Amniotic epithelial cell (primary cell): ENCODE measurements around the gene RHOU.

Experiments
- DNase-seq: peaks from one replicate; pipeline ENCODE4 v3.0.0-alpha.2; 2010; ENCODE audit warnings: low read depth

RHOU gene

DNA sequence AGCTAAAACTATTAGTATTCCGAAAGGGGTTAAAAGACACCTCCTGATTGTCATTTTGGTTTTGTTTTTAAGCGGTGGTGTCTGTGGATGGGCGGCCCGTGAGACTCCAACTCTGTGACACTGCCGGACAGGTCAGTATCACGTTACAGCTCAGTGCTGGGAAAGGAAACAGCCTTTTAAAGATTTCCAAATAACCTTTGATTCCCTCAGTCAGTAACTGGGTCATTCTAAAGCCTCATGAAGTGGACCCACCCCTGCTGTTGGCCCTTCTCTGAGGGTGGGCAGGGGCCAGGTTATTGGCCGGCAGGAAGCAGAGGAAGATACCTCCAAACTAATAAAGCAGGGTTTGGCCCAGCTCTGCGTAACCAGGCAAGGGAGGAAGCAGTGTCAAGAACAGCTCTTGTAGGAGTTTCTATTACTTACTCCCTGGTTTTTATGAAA lies 2.3 kb downstream of the RHOU start:
- DNase-seq, result no peak

GRCh38 chr1:228739826-228740225 lies 4.5 kb downstream of the RHOU start:
- DNase-seq, result no peak

- peak; percentile 23 for DNase-seq
Observed at GRCh38 chr1:228740543-228741317, 5.5 kb downstream of the RHOU start.

- no peak for DNase-seq
Observed at GRCh38 chr1:228742281-228742860, 7.1 kb downstream of the RHOU start.

- DNase-seq, result no peak
Observed at GRCh38 chr1:228743405-228743804, 8.1 kb downstream of the RHOU start.

GRCh38 chr1:228744356-228744755 lies 9.1 kb downstream of the RHOU start:
- DNase-seq, result no peak

DNA sequence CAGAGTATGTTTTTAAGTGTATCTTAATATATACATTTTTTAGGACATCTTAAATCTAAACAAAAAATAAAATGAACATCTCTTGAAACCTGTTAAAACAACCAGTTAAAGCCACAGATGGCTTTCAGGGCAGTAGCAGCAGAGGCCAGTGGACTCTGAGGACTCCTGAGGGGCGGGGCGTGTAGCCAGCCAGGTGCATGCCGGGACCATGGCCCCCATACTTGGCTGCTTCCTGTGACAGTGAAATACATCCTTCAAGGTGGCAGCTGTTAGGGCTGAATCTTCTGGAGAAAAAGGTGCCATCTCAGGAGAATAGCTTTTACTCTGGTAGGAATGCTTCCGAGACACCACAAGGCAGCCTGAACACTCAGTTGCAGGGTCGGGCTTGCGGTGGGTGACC lies 9.6 kb downstream of the RHOU start:
- DNase-seq, result no peak

DNA sequence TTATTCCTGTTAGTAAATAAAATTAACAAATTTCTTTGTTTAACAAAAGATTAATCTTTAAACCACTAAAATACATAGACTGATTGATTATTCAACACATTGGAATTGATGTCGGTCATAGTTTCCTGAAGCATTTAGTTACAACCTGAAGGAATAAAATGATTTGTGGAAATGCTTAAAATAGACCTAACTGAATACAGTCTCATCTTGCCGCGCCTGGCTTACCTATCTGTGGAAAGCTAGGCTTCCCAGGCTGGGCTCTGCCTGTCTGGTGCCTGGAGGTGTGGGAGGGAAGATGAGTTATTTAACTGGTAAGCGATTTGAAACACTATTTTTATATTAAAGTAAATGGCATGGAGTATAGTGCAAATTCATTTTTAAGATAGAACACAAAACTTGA lies 10.2 kb downstream of the RHOU start:
- no peak for DNase-seq

DNA sequence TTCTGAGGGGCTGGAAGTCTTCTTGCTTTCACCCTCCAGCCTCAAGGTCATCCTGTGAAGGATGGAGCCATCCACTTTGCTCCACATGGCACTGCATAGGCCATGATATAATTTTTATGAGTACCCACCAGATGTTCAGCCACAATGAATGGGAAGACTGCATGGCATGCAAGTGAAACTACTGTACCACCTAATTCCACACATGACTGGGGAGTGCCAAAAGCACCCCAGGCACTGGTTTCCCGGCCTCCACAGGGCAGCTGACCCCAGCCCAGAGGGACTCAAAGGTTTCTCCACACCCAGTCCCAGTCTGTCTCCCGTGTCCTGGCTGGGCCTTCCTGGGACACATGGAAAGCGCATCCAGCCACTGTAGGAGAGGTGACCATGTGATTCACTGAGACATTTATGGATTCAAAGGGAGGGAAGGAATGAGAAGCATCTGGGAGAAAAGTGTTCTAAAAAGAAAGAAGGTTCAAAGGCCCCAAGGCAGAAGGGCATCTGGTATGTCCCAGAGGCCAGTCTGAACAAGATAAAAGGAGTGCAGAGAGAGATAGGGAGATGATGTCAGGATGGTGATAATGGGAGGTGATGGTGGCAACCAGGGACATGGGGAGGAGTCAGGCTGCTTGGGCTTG lies 12.1 kb downstream of the RHOU start:
- no peak for DNase-seq

GRCh38 chr1:228748029-228748428 lies 12.8 kb downstream of the RHOU start:
- DNase-seq, result no peak

DNA sequence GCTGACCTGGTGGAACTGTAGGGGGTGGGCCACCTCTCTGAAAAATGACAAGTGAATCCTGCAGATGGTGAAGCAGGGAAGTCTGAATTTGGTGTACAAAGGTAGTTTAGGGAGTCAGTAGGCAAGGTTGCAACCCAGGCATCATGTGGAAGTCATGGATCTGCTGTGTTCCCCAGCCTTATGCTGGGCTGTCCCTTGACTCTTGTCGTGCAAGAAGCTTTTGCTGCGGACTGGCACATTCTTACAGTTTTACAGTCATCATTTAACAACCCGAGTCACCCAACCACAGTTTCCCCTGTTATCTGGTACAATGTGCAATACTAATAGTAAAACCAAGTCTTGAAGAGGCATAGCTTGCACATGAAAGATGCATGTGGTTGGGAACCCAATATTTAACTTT lies 13.2 kb downstream of the RHOU start:
- DNase-seq, result no peak

DNA sequence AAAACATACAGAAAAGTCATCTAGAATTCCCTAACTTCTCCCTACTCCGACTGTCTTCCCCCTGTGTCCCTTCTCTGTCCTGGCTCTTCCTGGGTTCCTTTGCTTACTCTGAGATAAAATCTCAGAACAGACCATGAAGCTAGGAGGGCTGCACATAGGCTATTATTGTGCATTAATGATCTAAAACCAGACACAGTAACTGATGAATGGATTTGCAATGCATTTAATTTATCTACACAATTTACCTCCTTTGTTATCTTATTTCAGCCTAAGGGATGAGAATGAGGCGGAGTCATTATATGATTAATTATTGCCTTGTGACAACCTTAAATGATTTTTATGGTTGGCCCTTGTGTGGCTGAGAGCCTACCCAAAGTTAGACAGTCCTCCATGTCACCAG lies 14.5 kb downstream of the RHOU start:
- DNase-seq, result no peak

DNA sequence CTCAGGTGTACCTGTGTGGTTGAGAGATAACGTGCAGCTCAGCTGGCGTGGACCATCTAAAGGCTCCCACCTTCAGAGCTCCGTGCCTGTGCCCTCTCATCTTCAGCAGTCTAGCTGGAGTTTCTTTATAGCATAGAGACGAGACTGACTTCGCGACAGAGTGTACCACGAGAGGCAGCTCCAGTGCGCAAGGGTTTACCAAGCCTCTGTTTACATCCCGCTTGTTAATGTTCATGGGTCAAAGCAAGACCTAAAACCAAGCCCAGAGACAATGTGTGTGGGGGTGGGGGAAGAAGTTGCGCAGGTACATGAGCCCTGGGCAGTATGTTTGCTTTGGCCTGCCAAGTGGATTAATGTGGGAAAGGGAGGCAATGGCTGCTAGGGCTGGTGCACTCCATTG lies 15.6 kb downstream of the RHOU start:
- DNase-seq, result no peak

GRCh38 chr1:228751360-228752098 lies 16.2 kb downstream of the RHOU start:
- no peak for DNase-seq

GRCh38 chr1:228752258-228752657 lies 17.0 kb downstream of the RHOU start:
- no peak for DNase-seq

GRCh38 chr1:228752675-228753265 lies 17.5 kb downstream of the RHOU start:
- DNase-seq, result no peak

DNA sequence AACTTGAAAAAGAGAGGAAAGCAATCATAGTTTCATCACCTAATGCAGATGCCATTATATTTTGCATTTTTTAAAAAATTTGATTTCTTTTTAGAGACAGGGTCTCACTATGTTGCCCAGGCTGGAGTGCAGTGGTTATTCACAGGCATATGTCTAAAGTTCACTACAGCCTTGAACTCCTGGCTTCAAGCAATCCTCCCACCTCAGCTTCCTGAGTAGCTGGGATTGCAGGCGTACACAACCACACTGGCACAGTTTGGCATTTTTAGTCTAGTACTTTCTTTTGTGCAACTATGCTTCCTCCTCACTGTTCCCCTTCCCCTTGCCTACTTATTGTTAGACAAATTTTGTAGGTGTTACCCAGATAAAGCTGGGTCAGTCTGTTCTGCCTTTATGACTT lies 18.0 kb downstream of the RHOU start:
- DNase-seq, result no peak

- no peak for DNase-seq
Observed at GRCh38 chr1:228753786-228754360, 18.6 kb downstream of the RHOU start.

DNA sequence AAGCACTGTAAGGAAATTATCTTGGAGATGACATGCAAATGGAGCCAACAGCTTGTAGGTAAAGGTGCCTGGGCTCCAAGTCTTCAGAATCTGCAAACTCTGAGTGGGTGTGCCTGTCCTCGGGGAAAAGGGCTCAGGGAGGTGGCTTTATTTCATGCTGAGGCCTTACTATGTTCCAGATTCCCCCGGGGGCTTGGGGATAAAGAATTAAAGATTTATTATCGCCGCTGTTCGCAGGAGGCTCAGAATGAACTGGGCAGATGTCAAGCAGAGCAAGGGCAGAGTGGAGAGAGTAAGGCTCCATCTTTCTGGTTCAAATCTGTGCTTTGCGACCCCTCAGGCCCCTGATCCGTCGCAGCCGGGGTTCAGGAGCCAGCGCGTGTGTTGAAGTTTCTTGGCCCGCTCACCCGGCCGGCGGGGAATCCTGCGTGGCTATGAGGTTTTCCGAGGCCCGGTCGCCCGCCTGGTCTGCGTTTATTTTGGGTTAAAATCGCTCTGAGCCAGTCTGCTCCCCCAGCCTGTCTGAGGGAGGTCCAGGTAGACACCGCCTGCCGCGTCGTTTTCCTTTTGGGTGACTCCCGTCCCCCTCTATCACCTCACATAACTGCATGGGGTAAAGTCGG lies 19.5 kb downstream of the RHOU start:
- DNase-seq, result no peak

- DNase-seq, result no peak
Observed at GRCh38 chr1:228755800-228756199, 20.5 kb downstream of the RHOU start.

GRCh38 chr1:228756457-228756856 lies 21.2 kb downstream of the RHOU start:
- DNase-seq, result no peak

- DNase-seq, result no peak
Observed at GRCh38 chr1:228758447-228758846, 23.2 kb downstream of the RHOU start.
